GM12891 (cell line): ENCODE results near the gene CACNA2D2.

Experiments used
- PAX5 ChIP-seq: IDR thresholded peaks from 2 replicates; pipeline ENCODE4 v1.6.1; 2011; ENCODE audit warnings: low read length, moderate library complexity, mild to moderate bottlenecking; ENCODE audit not compliant: insufficient read depth, severe bottlenecking
- POLR2A ChIP-seq: IDR thresholded peaks from 2 replicates; pipeline ENCODE4 v1.6.1; 2011; ENCODE audit warnings: low read depth, low read length, control low read depth
- POLR2AphosphoS5 ChIP-seq: IDR thresholded peaks from 2 replicates; pipeline ENCODE4 v1.6.1; 2011; ENCODE audit warnings: low read depth, low read length, control low read depth
- SPI1 ChIP-seq: IDR thresholded peaks from 2 replicates; pipeline ENCODE4 v1.6.1; 2011; ENCODE audit warnings: low read depth, low read length, control low read depth
- TAF1 ChIP-seq: IDR thresholded peaks from 2 replicates; pipeline ENCODE4 v1.6.1; 2011; ENCODE audit warnings: low read depth, low read length, control low read depth

- TF ChIP-seq POLR2A (no peak), POLR2AphosphoS5 (no peak), TAF1 (no peak), SPI1 (no peak), PAX5 (no peak)
Measured at GRCh38 chr3:50419595-50420370, 83.7 kb downstream of the CACNA2D2 start.
